ENCODE data around the gene SYCP2L.

SYCP2L gene

GRCh38 chr6:10939840-10940239 is 53.0 kb downstream of the SYCP2L start:
- DNase-seq (ENCODE audit: low spot score): no peak
- Histone ChIP-seq H3K27ac (no peak overlapping the region), H3K4me3 (no peak overlapping the region)
- no peak for TF ChIP-seq CTCF (IDR thresholded peaks at IDR 0.05)

GRCh38 chr6:10945845-10946244 is 59.0 kb downstream of the SYCP2L start:
- no peak for TF ChIP-seq CTCF (IDR thresholded peaks at IDR 0.05)
- Histone ChIP-seq H3K27ac (no peak overlapping the region), H3K4me3 (no peak overlapping the region)
- no peak for DNase-seq (ENCODE audit: low spot score)

DNA sequence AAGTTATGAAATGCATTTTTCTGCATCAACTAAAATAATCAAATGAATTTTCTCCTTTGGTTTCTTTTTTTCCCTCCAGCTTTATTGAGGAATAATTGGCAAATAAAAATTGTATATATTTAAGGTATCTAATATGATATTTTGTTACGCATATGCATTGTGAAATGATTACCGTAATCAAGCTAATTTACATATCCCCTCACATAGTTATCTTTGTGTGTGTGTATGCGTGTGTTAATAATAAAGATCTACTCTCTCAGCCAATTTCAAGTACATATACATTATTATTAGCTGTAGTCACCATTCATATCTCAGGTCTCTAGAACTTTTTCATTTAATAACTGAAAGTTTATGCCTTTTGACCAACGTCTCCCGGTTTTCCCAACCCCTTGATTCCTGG is 61.1 kb downstream of the SYCP2L start:
- no peak overlapping the region for H3K4me3 ChIP-seq
- DNase-seq (ENCODE audit: low spot score): no peak
- no peak for TF ChIP-seq CTCF (IDR thresholded peaks at IDR 0.05)
- H3K27ac ChIP-seq: no peak overlapping the region

GRCh38 chr6:10949579-10950490 is 63.0 kb downstream of the SYCP2L start:
- no peak for TF ChIP-seq CTCF (IDR thresholded peaks at IDR 0.05)
- DNase-seq (ENCODE audit: low spot score): no peak
- Histone ChIP-seq H3K27ac (no peak overlapping the region), H3K4me3 (no peak overlapping the region)

- Histone ChIP-seq H3K4me3 (no peak overlapping the region), H3K27ac (no peak overlapping the region)
- DNase-seq (ENCODE audit: low spot score): no peak
- TF ChIP-seq CTCF (IDR thresholded peaks at IDR 0.05): no peak
These were observed 64.9 kb downstream of the SYCP2L start for GRCh38 chr6:10951675-10952282.

GRCh38 chr6:10954590-10955010 is 67.7 kb downstream of the SYCP2L start:
- no peak for DNase-seq (ENCODE audit: low spot score)
- Histone ChIP-seq H3K4me3 (no peak overlapping the region), H3K27ac (no peak overlapping the region)
- no peak for TF ChIP-seq CTCF (IDR thresholded peaks at IDR 0.05)

- no peak overlapping the region for H3K4me3 ChIP-seq
These were observed 69.9 kb downstream of the SYCP2L start for GRCh38 chr6:10956776-10957175.

More at GRCh38 chr6:10956776-10957175, 69.9 kb downstream of the SYCP2L start:
- DNase-seq (ENCODE audit: low spot score): no peak
- no peak for TF ChIP-seq CTCF (IDR thresholded peaks at IDR 0.05)
- H3K27ac ChIP-seq: no peak overlapping the region

Measured in coronary artery (tissue), 2 donors.